ENCODE data around the gene WNT8A. TPM values are rescaled to one million over a fixed set of nuclear protein-coding genes. Genes with fewer than 3 reads are reported as not detected.

Gene WNT8A
- total RNA-seq, 1 donor from 2014 or later, result not detected

GRCh38 chr5:138091685-138092084 lies 7.9 kb downstream of the WNT8A start:
- DNase-seq (ENCODE audit: low spot score), result no peak

GRCh38 chr5:138092301-138092700 lies 8.5 kb downstream of the WNT8A start:
- DNase-seq (ENCODE audit: low spot score), result no peak

DNA sequence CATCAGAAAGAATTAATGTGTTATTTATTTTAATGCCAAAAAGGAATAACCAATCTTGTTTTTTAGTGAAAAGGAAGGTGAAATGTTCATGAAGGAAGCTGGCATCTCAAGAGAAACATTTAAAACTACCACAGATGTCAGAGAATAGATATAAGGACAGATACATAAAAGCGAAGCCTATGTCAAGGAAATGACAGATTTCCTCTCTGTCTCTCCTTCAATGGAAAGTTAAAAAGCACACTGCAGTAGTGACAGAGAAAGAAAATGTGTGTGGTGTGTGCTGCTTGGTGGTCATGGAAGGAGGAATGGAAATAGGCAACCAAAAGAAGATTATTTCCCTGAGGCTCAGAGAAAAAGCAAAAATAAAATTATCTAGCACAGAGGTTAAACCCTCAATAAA lies 9.2 kb downstream of the WNT8A start:
- no peak for DNase-seq (ENCODE audit: low spot score)

DNA sequence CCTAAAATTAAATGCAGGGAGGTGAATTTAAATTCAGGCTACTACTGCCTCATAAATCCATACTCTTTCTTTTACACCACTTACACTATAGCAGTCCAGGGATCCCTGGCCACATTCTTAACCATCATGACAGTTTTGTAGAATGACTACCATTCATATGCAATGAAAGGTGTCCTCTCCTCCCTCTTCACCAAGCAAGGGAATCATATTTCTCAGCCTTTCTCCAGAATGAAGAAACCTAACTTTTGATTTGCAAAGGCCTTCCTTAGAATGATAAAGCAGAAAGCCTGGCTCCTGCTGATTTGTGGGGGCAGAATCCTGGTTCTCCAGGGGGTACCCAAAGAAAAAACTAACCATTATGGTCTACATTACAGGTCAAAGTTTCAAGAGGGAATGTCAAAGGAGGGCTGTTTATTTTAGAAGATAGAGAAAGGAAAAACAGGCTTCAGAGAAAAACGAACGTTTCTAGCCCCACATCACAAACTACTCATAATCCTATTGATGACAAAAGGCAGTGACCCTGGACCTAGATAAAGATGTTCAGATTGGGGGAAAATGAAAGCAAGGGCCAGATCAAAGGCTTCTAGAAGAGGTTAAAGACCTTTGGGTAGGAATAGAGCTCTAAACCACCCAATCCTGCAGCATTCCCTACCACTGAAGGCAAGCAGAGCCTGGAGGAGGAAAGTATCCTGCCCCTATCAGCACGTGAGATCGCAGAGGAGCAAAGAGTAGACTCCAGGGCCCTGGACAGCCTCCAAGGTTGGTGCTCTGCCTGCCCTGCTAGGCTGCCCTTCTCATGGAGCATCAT lies 11.5 kb downstream of the WNT8A start:
- DNase-seq (ENCODE audit: low spot score), result no peak

DNA sequence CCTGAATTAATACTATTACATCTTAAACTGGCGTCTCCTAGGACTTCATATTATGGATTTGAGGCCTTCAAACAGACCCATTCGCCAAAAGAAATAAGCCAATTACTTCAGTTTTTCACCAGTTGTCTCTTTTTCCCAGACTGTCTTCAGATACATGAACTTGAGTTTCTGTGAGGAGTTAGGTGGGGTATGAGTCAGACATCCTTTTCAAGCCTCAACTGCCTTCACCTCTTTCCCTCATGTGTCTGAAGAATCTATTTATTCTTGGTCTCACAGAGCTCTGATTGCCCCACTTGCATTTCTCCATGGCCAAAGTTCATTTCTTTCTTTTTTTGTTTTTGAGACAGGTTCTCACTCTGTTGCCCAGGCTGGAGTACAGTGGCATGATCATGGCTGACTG lies 12.5 kb downstream of the WNT8A start:
- no peak for DNase-seq (ENCODE audit: low spot score)

GRCh38 chr5:138096997-138097828 lies 13.4 kb downstream of the WNT8A start:
- DNase-seq (ENCODE audit: low spot score), result no peak

DNA sequence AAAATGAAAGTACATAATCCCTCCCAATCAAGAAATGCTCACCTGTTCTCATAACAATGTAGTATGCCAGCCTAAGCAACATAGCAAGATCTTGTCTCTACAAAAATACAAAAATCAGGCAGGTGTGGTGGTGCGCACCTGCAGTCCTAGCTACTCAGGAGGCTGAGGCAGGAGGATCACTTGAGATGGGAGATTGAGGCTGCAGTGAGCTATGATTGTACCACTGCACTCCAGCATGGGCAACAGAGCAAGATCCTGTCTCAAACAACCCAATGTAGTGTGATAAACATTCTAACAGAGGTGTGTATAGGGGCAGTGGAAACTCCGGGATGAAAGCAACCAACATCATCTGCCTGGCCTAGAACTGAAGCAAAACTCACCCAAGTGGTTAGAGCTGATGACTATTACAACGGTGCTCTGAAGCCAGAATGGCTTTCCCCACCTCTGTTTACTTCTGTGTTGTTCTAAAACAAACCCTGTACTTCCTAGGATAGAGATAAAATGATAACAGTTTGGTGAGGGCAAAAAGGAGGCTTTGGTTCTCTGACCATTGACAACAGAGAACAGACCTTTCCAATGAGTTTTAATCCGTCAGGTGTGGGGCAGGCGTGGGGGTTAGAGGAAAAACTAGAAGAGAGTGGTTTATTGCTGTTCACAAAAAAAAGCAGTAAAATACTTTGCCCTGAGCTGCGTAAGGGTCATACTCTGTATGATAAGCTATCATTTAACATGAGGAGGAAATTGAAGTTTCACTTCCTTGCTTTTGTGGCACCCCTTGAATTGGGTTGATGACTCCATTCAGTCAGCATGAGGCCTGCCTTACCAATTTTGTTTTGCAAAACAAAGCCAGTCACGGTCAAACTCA lies 18.9 kb downstream of the WNT8A start:
- no peak for DNase-seq (ENCODE audit: low spot score)

DNA sequence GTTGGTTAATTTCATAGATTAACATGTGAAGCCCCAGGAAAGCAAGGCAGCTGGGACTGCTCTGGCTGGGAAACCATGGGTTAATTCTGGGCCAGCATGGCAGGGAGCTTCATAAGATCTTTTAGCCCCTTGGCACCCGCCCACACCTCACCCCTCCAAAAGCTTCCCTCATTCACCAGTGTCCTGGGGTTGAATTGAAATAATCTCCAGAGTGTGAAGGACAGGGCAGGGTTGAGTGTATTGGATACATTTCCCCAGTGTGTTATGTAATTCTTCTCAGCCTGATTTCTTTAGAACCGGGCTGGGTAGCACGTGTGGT lies 19.4 kb downstream of the WNT8A start:
- DNase-seq (ENCODE audit: low spot score), result no peak

DNA sequence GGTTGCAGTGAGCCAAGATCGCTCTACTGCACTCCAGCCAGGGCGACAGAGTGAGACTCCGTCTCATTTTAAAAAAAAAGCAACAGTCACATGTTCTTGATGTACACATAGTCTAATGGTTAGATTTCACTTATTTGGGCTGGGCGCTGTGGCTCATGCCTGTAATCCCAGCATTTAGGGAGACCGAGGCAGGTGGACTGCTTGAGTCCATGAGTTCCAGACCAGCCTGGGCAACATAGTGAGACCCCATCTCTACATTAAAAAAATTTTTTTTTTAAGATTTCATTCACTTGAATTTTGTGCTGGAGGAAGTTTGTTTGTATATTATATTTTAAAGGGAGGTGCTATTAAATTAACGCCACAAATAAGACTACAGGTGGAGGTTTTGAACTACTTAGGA lies 21.9 kb downstream of the WNT8A start:
- DNase-seq (ENCODE audit: low spot score), result no peak

- no peak for DNase-seq (ENCODE audit: low spot score)
These were observed 23.4 kb downstream of the WNT8A start for GRCh38 chr5:138107213-138107612.

DNA sequence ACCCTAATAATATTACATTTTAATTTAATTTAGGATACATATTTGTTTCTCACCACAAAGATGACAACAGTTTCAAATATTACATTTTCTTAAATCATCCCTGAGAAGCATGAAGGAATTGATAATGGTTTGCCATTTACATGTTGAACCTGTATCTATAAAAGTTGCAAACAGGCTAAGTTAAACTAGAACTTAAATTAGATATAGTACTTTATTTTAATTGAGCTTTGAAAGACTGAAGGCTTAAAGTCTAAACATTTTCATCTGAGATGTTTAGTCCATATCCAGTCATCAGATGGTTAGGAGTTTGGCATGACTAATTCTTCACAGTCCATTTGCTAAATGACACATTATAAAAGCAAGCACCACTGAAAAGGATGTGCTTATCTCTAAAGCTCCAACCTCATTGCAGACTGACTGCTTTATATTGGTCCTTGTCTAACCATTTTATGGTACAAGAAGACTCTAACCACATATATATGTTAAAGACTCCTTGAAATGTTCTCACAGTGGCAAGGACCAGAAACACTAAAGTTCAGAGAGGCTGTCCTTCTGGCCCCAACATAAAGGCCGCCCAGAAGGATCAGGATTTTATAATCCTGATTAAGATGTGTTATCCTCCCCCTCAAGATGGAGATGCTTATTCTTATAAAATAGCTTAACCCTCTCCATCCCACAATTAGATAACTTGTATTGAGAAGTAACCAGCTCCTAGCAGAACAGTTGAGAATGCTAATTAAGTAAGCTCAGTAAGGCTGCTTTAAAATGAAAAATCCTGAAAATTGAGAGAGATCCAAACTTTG lies 25.8 kb downstream of the WNT8A start:
- DNase-seq (ENCODE audit: low spot score), result no peak

GRCh38 chr5:138110266-138110963 lies 26.6 kb downstream of the WNT8A start:
- DNase-seq (ENCODE audit: low spot score), result no peak

DNA sequence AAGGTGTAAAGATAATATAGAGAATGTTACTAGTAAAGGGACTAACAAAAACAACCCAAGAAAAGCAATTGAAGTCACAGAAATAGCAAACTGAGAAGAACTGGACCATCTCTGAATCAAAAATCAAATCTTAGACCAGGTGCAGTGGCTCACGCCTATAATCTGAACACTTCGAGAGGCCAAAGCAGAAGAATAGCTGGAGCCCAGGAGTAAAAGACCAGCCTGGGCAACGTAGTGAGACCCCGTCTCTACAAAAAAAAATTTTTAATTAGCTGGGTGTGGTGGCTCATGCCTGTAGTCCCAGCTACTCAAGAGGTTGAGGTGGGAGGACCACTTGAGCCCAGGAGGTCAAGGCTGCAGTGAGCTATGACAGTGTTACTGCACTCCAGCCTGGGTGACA lies 27.3 kb downstream of the WNT8A start:
- no peak for DNase-seq (ENCODE audit: low spot score)

- no peak for DNase-seq (ENCODE audit: low spot score)
These were observed 28.1 kb downstream of the WNT8A start for GRCh38 chr5:138111937-138112336.

DNA sequence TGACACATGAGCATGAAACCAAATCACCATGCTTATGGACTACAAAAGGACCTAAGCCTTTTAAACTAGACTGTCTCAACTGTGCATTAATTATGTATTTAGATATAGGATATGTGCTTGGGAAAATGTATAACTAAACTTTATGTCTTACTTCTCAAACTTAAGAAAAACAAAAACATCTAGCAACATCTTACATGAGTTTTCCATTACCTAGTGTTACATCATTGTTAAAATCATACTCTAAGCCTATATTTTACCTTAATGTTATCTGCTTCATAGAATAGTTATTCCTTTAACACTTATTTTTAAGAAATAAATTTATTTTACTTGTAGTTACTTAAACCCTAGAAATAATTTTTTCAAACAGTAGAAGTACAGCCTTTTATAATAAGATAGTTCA lies 31.4 kb downstream of the WNT8A start:
- DNase-seq (ENCODE audit: low spot score), result no peak

DNA sequence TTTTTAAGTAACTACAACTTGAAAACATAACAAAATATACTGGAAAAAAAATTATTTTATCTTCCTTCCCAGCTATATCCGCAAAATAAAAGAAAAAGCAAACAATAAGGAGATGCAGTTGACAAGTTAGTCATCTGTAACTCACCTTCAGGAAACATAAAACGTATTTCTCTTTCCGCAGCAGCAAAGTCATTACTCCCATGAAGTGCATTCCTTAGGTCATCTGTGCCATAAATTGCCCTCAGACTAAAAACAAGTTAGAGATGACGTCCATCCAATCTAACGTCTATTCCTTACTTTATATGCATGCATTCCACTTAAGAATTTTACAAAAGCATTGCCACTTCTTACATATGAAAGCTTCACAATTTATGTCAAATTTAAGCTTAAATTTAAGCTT lies 44.5 kb downstream of the WNT8A start:
- DNase-seq (ENCODE audit: low spot score), result no peak

DNA sequence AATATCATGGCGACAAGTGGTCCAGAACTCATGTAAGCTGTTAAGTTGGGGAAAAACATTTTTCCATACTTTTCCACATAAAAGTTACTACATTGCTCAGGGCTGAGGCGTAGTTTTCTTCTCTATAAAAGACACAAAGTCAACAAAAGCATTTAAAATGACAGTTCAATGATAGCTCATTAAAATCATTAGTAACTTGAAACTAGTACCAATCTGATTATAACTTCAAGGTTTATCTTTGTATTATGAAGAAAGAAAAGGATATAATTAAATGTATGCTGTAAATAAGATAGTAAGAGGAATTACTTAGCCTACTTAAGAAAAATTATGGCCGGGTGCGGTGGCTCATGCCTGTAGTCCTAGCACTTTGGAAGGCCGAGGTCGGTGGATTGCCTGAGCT lies 45.5 kb downstream of the WNT8A start:
- no peak for DNase-seq (ENCODE audit: low spot score)

- DNase-seq (ENCODE audit: low spot score), result no peak
These were observed 48.7 kb downstream of the WNT8A start for GRCh38 chr5:138132543-138132942.

- DNase-seq (ENCODE audit: low spot score), result peak; percentile 74
These were observed 55.3 kb downstream of the WNT8A start, which contains the start of gene NME5 for GRCh38 chr5:138138949-138139780. Gene NME5, minus strand, starts transcription at chr5:138139428. Its CDS starts 648 bp downstream, at chr5:138138780.

- DNase-seq (ENCODE audit: low spot score), result no peak
These were observed 55.9 kb downstream of the WNT8A start for GRCh38 chr5:138139781-138140090.
